Right kidney (tissue), 1 donor: Measurements from ENCODE around the gene PCLAF.
"Not testable (repeated sequence)": the region's sequence is repeated elsewhere in the genome, so short reads cannot be mapped to it uniquely, and the experiment has no call there.

Source experiments
- DNase-seq: peaks from one replicate; pipeline ENCODE4 v3.0.0-alpha.2; 2016

Gene PCLAF

GRCh38 chr15:64326458-64326857 lies 54.8 kb downstream of the PCLAF start:
- DNase-seq = not testable (repeated sequence)

- no peak for DNase-seq
Observed at GRCh38 chr15:64324165-64324877, 56.9 kb downstream of the PCLAF start.

GRCh38 chr15:64315216-64315615 lies 66.0 kb downstream of the PCLAF start:
- DNase-seq = no peak

- no peak for DNase-seq
Observed at GRCh38 chr15:64314456-64314855, 66.8 kb downstream of the PCLAF start.
